Posterior cingulate gyrus (tissue), 11 donors: Measurements from ENCODE around the gene MSH3.
"Not testable (repeated sequence)": the region's sequence is repeated elsewhere in the genome, so short reads cannot be mapped to it uniquely, and the experiment has no call there.

Experiments used
- DNase-seq, 10 donors: peaks; one replicate each; pipeline versions ENCODE4 v3.0.0 to v3.0.0-alpha.2; 2020 to 2021; ENCODE audit warnings: mixed read lengths in 3 of 10
- intact Hi-C: fragments of 100-400 bp; cut with DNase I; formaldehyde crosslinking; loops from one replicate; pipeline ENCODE4 v1.15.1; 2023

Gene MSH3

DNA sequence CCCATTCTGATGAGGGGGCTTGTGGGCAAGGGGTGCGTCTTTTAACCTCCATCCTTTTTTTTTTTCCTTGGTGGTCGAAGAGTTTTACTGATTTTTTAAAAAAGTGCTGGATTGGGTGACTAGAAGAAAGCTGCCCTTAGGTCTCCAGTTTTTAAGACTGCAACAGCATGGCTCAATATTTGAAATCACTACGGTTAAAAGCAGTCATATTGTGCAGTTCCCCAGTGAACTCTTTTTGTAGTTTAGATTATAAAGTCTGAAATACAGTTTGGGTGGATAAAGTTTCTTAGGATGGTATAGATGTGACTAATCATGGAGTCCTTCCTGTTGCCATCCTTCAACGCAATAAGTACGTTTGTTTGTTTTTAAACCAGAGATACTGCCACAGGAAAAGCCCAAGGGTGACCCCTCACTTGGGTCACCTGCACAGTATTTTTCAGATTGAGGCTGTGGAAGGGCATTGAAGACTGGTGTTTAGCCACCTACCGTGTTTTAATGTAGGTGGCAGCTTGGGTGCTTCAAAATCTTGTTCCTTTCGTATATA lies 851 bp downstream of the MSH3 start:
- intact Hi-C loops = loop anchor here (5.0 kb wide), 1 partner anchor 168 kb away; the partner anchor contains the start of gene FAM151B
- no peak for DNase-seq

- intact Hi-C loops = loop anchor here (5.0 kb wide), 1 partner anchor 169 kb away; the partner anchor contains the start of gene FAM151B
- DNase-seq = no peak
Observed at GRCh38 chr5:80656425-80656824, 2.0 kb downstream of the MSH3 start.

DNA sequence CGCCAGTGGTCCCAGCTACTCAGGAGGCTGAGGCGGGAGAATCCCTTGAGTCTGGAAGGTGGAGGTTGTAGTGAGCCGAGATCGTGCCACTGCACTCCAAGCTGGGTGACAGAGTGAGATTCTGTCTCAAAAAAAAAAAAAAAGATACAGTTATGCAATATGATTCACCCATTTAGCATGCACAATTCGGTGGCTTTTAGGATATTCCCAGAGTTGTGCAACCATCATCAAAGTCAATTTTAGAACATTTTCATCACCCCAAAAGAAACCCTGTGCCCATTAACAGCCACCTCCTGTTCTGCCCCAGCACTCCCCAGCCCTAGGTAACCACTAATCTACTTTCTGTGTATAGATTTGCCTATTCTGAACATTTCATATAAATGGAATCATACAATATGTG lies 4.7 kb downstream of the MSH3 start:
- DNase-seq = no peak
- intact Hi-C loops = loop anchor here (5.0 kb wide), 1 partner anchor 172 kb away; the partner anchor contains the start of gene FAM151B

GRCh38 chr5:80660661-80661060 lies 6.2 kb downstream of the MSH3 start:
- intact Hi-C loops, DNase-seq: not testable (repeated sequence)

DNA sequence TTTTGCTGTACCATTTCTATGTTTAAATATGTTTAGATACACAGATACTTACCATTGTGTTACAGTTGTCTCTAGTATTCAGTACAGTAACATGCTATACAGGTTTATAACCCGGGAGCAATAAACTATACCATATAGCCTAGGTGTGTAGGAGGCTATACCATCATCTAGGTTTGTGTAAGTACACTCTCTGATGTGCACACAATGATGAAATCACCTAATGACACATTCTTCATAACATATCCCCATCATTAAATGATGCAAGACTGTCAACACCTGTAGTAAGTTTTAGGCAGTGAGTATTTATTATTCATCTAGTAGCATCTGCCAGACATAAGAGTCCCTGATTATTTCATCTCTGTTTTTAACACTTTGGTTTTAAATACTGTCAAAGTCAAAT lies 7.7 kb downstream of the MSH3 start:
- intact Hi-C loops = no loop called here
- DNase-seq = no peak

GRCh38 chr5:80665057-80665456 lies 10.6 kb downstream of the MSH3 start:
- intact Hi-C loops = no loop called here
- no peak for DNase-seq

GRCh38 chr5:80667384-80667783 lies 12.9 kb downstream of the MSH3 start:
- peak in 2 of 10 donors; percentile 72 to 79 for DNase-seq
- intact Hi-C loops = no loop called here

GRCh38 chr5:80668016-80668969 lies 13.8 kb downstream of the MSH3 start:
- peak in 3 of 10 donors; percentile 28 to 82 (median 76) for DNase-seq
- intact Hi-C loops = no loop called here

DNA sequence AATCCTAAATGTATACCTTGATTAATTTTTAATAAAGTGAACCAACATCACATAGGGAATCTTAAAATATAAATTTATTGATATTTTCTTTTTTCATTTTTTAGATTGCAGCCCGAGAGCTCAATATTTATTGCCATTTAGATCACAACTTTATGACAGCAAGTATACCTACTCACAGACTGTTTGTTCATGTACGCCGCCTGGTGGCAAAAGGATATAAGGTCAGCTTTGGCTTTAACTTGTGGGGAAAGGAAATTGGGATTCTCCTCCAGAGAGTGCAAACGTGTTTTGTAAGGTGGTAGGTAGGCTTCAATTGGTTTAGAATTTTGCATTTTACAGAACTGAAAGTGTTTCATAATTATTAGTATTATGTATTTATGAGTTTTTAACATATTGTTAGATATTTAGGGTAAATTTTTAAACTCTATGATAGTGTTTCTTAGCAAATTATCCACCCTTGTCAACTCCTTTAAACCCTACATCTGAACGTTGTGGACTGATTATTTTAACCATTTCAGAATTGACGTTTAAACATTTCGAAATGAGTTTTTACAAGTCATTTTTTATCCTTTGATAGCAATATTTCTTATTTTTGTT lies 17.8 kb downstream of the MSH3 start:
- intact Hi-C loops = loop anchor here (5.0 to 10.0 kb wide), 2 partner anchors 185 to 577 kb away; partner anchors contain the start of gene FAM151B
- peak in 8 of 10 donors; percentile 50 to 86 (median 68) for DNase-seq

GRCh38 chr5:80676706-80677105 lies 22.3 kb downstream of the MSH3 start:
- DNase-seq = no peak
- intact Hi-C loops = loop anchor here (10.0 kb wide), 1 partner anchor 582 kb away; no protein-coding TSS in a partner anchor

GRCh38 chr5:80686757-80687156 lies 32.3 kb downstream of the MSH3 start:
- no peak for DNase-seq
- intact Hi-C loops = loop anchor here (1.0 to 2.0 kb wide), 2 partner anchors 509 to 612 kb away; no protein-coding TSS in a partner anchor

- intact Hi-C loops = no loop called here
- DNase-seq = no peak
Observed at GRCh38 chr5:80688648-80689420, 34.4 kb downstream of the MSH3 start.

GRCh38 chr5:80689627-80690026 lies 35.2 kb downstream of the MSH3 start:
- intact Hi-C loops = no loop called here
- DNase-seq = no peak

- DNase-seq = no peak
- intact Hi-C loops = no loop called here
Observed at GRCh38 chr5:80695666-80696065, 41.2 kb downstream of the MSH3 start.

DNA sequence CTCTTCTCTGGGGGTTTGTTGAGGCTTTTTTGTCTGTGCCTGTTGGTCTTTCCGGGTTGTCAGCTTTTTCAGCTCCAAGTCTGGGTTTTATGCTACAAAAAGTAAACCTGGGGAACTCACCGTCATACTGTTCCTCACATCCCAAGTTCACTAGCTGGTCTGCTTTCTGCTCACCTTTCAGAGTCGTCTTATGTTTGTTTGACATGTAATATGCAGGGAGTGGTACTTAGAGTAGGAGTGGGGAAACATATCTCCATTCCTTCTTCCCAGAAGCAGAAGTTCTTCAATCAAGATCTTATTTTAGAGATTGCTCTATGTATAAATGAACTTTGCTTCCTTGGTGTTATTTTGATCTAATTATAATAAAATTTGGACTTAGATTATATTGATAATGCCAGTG lies 42.0 kb downstream of the MSH3 start:
- intact Hi-C loops = no loop called here
- DNase-seq = no peak

DNA sequence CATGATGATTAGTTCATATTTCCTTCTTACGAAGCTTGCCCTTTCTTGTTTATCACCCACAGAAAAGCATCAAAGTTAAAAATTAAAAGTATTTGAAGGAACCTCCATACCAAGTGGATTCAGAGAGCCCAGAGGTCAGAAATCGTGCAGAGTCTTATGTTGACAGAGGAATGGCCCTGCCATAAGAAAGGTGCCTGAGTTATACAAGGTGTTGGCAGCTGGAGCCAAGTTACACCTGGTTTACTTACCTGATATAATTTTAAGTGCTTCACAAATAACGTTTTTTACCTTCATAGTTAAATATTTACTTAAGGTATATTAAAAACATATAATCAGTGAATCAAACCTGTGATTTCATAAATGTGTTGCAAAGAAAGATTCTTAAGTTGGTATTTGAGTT lies 42.6 kb downstream of the MSH3 start:
- intact Hi-C loops = no loop called here
- DNase-seq = no peak

DNA sequence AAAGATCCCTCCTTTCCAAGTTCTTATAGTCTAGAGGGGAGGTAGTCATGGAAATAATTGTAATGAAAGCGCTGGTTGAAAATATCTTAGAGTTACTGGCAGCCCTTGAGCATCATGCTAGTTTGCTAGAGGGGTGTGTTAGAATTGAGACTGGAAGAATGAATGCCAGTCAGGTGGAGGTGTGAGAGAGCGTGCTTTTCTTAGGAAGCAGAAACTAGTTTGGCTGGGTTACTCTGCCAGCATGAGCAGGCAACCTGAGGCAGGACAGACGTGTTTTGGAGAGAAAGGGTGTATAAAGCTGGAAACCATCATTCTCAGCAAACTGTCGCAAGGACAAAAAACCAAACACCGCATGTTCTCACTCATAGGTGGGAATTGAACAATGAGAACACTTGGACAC lies 43.9 kb downstream of the MSH3 start:
- intact Hi-C loops = no loop called here
- no peak for DNase-seq

DNA sequence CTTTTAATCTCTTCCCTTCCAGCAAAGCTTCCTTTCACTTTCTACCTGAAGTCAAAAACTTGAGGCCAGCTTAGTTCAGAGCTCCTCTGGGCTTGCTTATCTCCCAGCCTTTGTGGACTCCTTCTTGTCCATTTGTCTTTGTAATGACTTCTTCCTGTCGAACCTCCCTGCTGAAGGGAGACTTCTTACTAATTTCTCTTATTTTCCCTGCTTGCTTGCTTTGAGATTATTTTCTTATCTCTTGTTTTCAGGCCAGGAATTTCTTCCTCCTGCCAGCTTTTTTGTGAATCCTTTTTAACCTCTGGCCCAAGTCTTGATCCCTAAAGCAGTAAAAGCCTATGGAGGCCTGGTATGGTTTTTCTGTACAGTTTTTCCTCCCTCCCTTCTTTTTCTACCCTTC lies 47.1 kb downstream of the MSH3 start:
- DNase-seq = no peak
- intact Hi-C loops = no loop called here

DNA sequence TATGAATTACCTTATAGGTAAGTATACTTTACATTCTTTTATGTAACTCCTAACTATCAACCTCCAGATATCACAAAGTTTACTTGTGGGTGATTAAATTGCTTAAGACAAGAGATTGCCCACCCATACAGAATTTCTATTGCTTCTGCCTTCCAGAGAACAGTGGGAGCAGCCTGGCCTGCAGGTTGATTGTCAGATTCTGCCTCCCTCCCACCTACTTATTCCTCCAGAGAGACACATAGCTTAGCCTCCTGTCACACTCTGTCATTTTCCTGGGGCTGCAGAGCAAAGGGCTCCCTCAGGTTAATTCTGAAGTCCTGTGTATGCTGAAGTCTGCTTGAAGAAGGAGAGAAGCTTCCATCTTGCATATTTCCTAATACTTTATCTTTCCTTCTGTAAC lies 48.8 kb downstream of the MSH3 start:
- no peak for DNase-seq
- intact Hi-C loops = no loop called here

DNA sequence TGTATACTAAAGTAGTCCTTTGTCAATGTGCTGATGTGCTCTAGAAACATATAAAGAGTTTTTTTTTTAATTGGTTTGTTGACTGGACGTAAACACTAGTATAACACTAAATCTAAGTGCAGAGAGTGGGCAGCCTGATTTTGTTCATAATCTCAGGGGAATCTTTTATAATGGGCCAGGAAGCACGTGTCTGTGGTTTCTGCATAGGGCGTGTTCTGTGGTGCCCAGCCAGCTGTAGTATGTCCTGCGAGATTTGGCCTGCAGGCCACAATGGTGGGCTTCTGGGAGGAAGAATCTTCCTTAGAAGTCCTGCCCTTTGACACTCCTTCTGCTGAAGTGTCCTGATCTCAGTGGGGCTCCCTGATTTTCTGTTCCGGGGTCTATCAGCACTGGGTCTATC lies 49.3 kb downstream of the MSH3 start:
- no peak for DNase-seq
- intact Hi-C loops = no loop called here
